Measurements from ENCODE around the gene PITX1. TPM values are rescaled to one million over a fixed set of nuclear protein-coding genes. Genes with fewer than 3 reads are reported as not detected.

The PITX1 gene
- total and polyA plus RNA-seq, 2 donors (not counting 3 experiments of a cell fraction or from before 2014, with no cell fraction given), result 0.48 to 6.0 TPM

DNA sequence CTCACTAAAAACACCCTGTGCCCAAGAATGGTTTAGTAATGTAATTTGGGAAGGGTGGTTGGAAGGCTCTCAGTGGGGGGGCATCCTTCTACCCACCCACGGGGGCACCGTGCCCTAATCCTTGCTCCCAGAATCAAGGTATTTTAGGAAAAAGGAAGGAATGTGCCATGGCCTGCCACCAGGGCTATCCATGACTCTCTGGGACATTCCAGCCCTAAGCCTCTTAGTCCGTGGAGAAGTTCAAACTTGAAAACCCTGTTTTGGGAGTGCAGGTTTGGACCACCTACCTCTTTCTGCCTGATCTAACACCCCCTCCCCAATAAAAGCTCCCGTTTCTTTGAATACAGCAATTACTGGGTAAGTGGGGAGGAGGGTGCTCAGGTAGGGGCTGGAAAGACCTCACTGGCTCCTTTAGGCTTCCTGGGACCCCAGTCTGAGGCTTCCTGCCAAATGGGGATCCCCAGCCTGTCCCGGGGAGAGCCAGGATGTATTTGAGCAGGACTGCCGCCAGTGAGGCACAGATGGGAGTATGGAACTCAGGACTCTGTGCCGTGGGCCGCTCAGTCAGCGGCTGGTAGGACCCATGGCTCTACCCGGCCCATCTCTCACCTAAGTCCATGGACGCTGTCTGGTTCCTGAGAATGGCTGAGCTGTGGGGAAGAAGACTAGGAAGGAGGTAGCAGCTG, 3.6 kb upstream of the PITX1 start:
- Histone ChIP-seq H3K27me3 (ENCODE audit: control insufficient read depth in 2 of 2, insufficient read depth in 2 of 2, low read length in 2 of 2) (peaks cover 86 to 95% of the 10 kb centered on the region in 2 experiments), H3K36me3 (ENCODE audit: control insufficient read depth in 2 of 2, extremely low read depth in 1 of 2, insufficient read depth in 2 of 2, low read length in 2 of 2) (no peaks in the 10 kb centered on the region), H3K9me3 (replicated peaks; ENCODE audit: control insufficient read depth, insufficient read depth, low read length) (no peaks in the 10 kb centered on the region), H4K20me1 (replicated peaks; ENCODE audit: control insufficient read depth, extremely low read depth, insufficient read depth, low read length) (no peaks in the 10 kb centered on the region), H2AFZ (ENCODE audit: low read depth, low read length) (no peak overlapping the region), H3K4me3 (replicated peaks in 1 of 3; ENCODE audit: insufficient read depth in 1 of 3, low read depth in 1 of 3, low read length in 3 of 3) (no peak overlapping the region), H3K27ac (ENCODE audit: insufficient read depth, low read depth, low read length) (no peak overlapping the region), H3K9ac (replicated peaks; ENCODE audit: extremely low read depth, insufficient read depth, low read length) (no peak overlapping the region), H3K4me2 (ENCODE audit: insufficient read depth, low read length) (no peak overlapping the region), H3K4me1 (ENCODE audit: control insufficient read depth, extremely low read depth, insufficient read depth, low read length) (peaks cover 5% of the 10 kb centered on the region), H3K9me1 (replicated peaks; ENCODE audit: control insufficient read depth, extremely low read depth, insufficient read depth, low read length) (no peaks in the 10 kb centered on the region), H3K79me2 (ENCODE audit: control insufficient read depth, insufficient read depth, low read length) (no peaks in the 10 kb centered on the region)
- TF ChIP-seq EZH2 (IDR thresholded peaks at IDR 0.05; ENCODE audit: borderline replicate concordance, low read depth, low read length, severe bottlenecking) (no peak), POLR2AphosphoS5 (IDR thresholded peaks at IDR 0.05; ENCODE audit: insufficient read depth, low read depth, low read length) (no peak), FOS (IDR thresholded peaks at IDR 0.05; ENCODE audit: borderline replicate concordance, insufficient read depth, low read length) (no peak), GATA2 (IDR thresholded peaks at IDR 0.05; ENCODE audit: insufficient read depth, insufficient read length, low read depth, low read length) (no peak), POLR2A (IDR thresholded peaks at IDR 0.05; ENCODE audit: low read depth, low read length) (no peak), JUN (IDR thresholded peaks at IDR 0.05; ENCODE audit: borderline replicate concordance, insufficient read depth, insufficient read length, low read depth) (no peak), MYC (IDR thresholded peaks at IDR 0.05; ENCODE audit: low read depth, low read length) (no peak)
- TF ChIP-seq, protein P1, sequence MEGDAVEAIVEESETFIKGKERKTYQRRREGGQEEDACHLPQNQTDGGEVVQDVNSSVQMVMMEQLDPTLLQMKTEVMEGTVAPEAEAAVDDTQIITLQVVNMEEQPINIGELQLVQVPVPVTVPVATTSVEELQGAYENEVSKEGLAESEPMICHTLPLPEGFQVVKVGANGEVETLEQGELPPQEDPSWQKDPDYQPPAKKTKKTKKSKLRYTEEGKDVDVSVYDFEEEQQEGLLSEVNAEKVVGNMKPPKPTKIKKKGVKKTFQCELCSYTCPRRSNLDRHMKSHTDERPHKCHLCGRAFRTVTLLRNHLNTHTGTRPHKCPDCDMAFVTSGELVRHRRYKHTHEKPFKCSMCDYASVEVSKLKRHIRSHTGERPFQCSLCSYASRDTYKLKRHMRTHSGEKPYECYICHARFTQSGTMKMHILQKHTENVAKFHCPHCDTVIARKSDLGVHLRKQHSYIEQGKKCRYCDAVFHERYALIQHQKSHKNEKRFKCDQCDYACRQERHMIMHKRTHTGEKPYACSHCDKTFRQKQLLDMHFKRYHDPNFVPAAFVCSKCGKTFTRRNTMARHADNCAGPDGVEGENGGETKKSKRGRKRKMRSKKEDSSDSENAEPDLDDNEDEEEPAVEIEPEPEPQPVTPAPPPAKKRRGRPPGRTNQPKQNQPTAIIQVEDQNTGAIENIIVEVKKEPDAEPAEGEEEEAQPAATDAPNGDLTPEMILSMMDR (IDR thresholded peaks at IDR 0.05; ENCODE audit: extremely low read depth in 1 of 2, insufficient read depth in 1 of 2, low read depth in 1 of 2, low read length in 2 of 2), result no peak
- TF ChIP-seq, protein P2, sequence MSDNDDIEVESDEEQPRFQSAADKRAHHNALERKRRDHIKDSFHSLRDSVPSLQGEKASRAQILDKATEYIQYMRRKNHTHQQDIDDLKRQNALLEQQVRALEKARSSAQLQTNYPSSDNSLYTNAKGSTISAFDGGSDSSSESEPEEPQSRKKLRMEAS (IDR thresholded peaks at IDR 0.05; ENCODE audit: insufficient read depth, insufficient read length), result no peak
- no TSS peak for BruUV-seq (replicated peaks)
- no peak for DNase-seq (ENCODE audit: low read depth, low spot score)
- no peak for FAIRE-seq
- POLR2A ChIA-PET, result no interaction called here
- CTCF ChIA-PET, result interaction anchor here (1.2 kb wide), 1 partner anchor 153 kb away, joined by 3 read pairs; no protein-coding TSS in a partner anchor
- dilution Hi-C loops (cut with MboI; ENCODE audit: extremely low pct_ligation_motif_present, low sequenced_read_pairs) (no loop called here), intact Hi-C loops (cut with micrococcal nuclease) (no loop called here)
